Suppressor macrophage treated with lipopolysaccharide for 4 hours (primary cell): ENCODE data around the gene PCSK6.
"Not testable (repeated sequence)": the region's sequence is repeated elsewhere in the genome, so short reads cannot be mapped to it uniquely, and the experiment has no call there.

Experiments used
- DNase-seq: peaks from one replicate; pipeline ENCODE4 v3.0.0-alpha.2; 2020

PCSK6 gene

DNA sequence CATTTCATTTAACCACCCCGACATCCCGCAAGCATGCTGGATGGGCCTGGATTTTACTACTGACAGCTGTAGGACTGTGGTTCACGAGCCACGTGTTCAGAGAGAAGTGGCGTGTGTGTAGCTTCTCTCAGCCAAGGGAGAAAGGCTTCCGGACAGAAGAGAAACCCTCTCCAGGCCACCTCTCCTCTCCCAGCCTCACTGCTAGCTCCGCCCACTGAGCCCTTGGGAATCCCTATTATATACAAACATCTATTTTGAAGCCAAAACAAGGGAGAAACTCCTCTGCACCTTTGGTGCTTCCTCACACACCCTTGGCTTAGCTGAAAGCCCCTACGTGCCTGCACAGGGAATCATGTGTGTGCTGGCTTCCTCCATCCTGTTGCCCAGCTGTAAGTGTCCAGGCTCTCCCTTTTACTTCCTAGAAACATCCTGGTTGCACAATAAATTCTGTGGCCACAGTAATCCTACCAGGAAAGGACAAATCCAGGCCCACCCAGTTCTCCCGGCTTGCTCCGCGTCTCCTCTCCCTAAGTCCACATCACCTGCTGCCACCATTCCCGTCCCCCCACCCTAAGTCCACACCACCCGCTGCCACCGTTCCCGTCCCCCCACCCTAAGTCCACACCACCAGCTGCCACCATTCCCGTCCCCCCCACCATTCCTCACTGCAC lies 30.5 kb downstream of the PCSK6 start:
- DNase-seq = no peak

DNA sequence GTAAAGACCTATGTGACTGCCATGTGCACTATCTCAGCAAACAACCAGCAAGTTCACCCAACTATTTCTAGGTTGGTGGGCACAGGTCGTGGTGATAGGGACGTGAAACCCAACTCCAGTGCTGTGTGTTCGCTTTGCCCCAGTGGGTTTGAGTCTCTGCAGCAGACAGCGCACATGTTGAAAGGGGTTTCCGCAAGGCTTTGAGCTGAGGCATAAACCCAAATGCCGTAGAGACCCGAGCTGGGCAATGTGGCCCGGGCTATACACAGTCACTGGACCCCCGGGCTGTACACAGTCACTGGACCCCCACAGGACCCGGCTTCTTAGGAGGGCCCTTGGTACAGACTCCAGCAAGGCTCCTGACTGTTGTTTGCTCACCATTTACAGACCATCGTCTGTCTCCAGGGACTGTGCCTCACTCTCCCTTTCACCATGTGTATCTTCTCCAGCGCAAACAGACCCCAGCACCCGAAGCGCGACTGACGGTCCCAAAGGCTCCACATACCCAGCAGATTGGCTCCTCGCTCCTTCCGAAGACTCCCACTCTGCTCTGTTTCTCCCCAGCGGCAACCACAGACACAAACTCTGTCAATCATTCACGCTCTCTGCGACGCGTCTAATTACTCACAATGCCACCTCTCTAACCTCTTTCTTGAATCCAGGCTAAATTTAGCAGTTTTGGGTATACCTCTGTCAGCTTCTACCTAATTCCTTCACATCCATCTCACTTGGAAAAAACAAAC lies 31.2 kb downstream of the PCSK6 start:
- DNase-seq = no peak

DNA sequence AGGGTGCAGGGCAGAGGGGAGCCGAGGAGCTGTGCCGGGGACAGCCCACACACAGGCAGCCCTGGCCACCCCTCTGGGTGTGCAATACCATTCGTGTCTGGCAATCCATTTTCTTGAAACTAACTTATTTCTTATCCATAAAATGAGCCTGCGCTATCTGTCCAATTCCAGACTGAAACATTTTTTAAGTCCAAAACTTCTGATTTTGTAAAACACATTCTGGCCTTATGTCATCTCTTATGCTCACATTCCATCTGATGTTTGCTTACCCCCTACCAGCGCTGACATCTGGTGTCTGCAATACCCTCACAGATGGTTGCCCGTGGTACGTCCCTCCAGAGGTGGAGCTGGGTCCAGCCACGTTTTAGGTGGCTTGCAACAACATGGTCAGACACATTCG lies 31.8 kb downstream of the PCSK6 start:
- DNase-seq = no peak

DNA sequence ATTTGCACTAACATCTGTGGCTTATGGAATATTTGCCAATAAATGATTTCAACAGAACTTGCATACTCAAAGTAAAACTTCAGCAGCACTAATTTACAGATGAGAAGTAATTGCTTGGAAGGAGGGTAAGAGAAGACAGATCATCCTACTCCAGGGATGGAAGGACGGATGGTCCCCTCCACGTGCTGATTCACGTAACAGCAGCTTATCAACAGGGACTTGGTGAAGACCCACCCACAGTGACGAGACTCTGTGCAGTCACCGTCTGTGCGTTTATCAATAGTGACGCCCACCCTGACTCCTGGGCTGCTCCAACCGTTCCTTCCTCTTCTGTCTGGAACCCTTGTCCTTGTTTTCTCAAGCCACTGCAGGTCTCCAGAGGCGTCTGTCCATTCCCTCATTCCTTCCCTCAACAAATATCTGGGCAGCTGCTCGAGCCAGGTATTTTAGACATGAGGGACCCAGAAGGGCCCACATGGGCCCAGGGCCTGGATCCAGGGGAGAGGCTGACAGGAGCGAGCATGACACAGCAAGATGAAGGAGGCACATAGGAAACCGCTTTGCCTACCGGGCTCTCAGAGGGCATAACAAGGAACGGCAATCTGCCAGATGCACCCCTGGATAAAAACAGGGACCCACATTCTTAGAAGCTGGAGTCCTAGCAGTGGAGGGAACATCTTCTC lies 33.3 kb downstream of the PCSK6 start:
- peak; percentile 18 for DNase-seq

DNA sequence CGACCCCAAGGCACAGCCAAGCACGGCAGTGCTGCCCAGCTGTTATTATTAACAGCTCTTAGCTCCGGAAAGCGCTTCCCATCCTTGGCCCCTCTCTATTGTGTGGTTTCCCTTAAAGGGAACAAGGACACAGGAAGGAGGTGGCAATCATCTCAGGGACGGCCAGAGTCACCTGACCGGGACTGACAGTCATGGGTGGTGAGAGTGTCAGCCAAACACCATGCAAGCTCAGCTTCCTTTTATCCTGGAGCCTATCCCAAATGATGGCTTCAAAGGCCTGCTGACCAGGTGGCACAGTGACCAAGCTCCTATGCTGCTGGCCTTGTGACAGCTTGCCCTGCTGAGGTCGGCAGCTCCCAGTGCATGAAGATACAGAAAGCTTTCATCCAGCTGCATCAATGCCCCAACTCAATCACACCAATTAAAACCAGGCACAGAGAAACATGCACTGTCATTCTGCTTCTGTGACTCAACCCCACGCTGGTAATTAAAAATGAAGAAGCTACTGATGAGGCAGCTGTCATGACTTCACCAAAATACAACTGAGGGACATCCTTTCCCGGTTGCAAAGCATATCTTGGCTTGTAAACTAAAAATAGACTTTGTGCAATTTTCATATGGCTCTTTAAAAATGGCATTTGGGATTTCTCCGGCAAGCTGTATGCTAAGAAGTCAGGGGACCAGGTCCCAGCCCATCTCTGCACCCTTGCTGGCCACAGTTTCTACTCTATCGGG lies 34.0 kb downstream of the PCSK6 start:
- DNase-seq = peak; percentile 79

DNA sequence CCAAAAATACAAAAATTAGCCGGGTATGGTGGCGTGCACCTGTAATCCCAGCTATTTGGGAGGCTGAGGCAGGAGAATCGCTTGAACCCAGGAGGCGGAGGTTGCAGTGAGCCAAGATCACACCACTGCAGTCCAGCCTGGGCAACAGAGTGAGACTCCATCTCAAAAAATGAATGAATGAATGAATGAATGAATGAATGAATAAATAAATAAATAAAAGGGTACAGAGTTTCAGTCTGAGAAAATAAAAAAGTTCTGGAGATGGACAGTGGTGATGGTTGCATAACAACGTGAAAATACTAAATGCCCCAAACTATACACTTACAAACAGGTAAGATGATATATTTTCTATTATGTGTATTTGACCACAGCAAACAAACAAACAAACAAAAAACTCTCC lies 34.7 kb downstream of the PCSK6 start:
- DNase-seq = not testable (repeated sequence)

DNA sequence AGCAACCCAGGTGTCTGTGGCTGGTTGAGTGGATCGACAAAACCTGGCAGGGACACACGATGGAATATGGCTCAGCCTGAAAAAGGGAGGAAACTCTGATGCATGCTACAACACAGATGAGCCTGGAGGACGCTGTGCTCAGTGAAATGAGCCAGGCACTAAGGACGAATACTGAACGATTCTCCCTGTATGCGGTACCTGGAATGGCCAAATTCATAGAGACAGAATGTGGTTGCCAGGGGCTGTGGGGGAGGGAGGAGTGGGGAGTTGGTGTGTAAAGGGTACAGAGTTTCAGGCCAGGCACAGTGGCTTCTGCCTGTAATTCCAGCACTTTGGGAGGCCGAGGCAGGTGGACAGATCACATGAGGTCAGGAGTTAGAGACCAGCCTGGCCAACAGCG lies 35.1 kb downstream of the PCSK6 start:
- no peak for DNase-seq

DNA sequence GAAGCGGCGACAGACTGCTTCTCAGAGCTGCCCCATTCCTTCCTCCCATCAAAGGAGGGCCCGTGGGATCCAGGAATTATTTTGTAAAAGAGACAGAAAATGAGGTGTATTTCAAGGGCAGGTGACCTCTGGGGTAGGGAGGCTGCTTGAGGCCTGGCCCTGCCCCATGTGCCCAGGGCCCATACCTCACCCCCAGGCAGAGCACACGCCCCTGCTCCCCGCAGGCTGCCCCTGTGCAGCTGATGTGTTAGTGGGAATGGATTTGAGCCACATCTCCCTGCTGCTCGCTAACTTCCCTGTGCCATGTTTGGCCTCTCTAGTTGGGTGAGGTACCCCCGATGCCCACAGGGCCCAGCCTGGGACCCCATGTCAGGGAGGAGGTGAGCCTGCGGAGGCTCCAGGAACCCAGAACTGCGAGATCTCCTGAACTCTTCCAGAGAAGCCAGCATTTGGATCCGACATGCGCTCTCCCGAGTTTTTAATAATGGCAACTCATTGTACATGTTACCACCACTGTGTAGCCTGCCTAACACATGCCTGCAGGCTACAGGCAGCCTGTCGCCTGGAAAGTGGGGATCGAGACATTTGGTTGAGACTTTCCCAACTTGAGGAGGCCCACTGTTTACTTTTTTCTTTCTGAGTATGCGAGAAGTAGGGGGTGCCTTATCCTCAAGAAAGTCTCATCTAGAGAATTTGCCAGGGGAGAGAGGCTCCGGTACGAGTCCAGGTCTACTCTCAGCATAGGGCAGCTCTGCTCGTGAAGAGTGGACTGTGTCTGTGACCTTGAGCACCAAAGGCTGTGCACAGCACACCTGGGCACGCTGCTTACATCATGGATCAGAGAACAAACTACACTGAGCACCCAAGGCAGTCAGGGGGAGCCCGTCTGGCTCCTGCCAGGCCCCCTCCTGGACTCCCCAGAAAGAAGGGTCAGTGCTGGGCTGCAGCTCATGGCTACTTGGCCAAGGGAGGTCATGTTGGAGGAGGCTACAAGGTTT lies 36.1 kb downstream of the PCSK6 start:
- DNase-seq = no peak

DNA sequence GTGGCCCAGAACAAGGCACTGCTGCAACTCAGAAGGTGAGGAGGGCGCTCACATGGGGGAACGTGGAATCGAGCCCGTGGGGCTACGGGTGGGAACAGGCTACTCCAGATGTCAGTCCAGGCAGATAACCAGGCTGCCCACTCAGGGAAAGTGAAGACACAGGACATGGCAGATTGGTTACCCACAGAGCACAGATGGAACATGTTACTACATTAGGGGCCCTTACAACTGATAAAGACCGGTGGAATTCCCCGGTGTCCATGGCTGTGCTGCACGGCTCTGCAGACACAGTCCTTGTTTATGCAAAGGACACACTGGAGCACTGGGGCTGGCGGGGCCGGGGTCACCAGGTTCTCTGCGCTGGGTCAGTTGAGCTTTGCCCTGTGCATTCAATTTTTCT lies 36.9 kb downstream of the PCSK6 start:
- no peak for DNase-seq

DNA sequence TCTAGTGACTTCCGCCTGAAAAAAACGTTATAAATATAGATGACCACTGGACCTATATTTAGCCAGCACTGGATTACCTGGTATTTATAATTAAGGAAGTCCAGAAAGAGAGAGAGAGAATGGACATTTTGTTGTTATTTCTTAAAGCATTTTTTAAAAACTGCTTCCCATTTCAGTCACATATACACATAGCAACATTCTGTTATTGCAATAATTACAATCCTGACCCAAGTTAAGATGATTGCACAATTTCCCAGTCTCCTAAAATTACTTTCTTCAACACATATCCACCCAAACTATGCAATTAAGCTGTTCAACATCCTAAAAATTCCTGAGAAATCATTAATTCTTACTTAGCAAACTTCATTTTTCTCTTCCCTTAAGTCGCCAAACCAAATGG lies 37.7 kb downstream of the PCSK6 start:
- peak; percentile 23 for DNase-seq

DNA sequence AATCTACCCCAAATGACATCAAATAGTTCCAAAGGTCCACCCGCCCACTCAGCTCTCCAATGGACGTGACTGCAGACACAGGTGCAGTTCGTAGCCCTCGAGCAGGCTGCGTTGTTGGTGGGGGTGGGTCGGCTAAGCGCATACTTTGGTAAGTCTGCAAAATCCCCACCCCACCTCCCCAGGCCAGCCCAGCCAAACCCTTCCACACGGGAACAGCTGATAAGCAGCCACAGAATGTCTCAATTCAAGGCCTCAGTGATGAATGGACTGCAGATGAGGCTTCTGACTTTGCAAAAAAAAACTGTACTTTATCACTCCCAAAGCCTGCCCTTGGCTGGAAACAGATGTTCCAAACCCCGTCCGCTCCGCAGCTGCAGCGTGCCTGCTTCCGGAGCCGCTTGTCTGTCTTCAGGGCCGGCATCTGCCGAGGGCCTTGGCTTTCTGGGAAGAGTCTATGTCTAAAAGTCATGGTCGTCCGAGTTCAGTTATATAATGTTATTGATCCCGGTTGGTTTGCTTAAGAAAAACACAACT lies 38.2 kb downstream of the PCSK6 start:
- DNase-seq = peak; percentile 13

DNA sequence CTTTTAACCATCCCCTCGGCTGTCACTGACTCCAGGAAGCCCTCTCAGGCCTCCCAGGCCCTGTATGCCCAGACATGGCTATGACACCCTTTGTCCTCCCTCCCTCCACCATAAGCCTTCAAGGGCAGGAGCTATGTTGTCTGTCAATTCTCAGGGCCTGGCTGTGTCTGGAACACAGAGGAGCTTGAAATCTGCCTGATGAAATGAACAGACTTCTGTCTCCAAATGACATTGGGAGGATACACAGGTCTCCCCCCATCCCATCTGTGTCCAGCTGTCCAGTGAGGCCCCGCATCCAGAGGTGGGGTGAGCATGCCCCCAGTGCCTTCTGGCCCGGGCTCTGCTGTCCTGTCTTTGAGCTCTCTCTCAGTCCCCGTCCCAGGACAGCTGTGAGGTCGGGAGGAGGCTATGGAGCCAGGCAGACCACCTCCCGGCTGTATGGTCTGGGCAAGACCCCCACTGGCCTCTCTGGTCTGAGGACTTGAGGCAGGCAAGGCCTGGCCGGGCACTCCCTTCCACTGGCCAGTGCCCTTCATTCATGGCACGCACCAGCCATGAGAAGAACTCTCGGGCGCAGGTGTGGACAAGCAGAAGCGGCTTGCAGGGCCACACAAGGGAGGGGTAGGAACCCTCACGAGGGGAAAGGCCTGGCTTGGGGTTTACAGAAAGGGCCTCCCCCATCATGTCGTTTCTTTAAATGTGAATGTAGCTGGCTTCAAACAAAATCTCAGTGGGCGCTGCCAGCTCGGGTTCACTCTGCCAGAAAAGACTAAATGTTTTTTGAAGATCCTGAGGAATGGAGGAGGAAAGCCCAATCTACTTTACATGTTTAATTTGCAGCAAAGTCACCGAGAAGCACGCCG lies 38.9 kb downstream of the PCSK6 start:
- no peak for DNase-seq

DNA sequence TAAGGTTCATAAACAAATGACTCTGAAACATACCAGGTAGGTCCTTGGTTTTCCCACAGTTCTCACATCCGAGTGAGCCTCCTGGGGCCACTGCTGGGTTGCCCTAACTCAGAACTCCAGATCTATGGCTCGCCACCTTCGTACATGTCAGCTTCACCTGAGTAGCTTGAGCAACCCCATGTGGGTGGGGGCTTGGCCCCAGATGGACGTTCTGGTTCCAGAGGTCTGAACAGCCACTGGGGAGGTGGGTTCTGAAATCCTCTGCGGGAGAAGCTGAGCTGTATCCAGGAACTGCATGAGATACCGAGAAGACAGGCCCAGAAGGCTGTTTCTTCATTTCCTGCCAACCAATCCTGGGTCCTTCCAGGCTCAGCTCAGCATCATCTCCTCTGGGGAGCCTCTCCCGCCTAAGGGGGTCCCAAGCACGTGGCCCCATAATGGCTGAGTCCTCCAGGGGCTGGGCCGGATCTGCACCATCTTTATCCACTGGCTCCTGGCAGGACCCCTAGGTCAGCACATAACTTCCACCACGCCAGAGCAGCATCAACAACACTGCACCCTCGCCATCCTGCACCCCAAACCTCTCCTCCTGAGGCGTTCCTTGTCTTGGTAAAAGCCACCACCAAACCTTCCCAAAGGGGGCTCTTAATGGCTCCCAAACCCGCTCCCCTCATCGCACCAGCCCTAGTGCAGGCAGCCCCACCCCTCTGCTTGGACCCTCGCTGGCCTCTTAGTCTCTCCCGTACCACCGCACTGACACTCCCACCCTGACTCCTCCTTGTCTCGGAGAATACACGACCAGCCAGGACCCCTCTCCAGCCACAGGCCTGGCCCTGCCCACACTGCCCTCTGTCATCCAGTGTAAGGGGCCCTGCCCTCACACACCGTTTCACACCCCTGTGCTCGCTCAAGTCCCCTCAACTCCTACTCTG lies 39.8 kb downstream of the PCSK6 start:
- DNase-seq = no peak

DNA sequence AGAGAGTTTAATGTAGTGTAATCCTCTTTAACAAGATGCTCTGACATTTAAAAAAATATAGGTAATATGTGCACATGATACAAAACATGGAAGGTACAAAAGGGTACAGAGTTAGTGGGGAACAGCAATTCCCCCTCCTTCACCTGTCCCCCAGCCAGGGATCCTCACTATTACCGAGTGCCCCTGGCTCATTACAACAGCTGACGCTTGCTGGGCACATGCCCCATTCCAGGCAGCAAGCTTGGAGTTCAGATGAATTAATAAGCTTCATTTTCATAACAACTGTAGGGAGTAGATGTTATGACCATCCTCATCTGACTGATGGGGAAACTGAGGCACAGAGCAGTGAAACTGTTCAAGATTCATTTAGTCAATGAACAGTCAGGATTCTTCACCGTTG lies 41.2 kb downstream of the PCSK6 start:
- no peak for DNase-seq

DNA sequence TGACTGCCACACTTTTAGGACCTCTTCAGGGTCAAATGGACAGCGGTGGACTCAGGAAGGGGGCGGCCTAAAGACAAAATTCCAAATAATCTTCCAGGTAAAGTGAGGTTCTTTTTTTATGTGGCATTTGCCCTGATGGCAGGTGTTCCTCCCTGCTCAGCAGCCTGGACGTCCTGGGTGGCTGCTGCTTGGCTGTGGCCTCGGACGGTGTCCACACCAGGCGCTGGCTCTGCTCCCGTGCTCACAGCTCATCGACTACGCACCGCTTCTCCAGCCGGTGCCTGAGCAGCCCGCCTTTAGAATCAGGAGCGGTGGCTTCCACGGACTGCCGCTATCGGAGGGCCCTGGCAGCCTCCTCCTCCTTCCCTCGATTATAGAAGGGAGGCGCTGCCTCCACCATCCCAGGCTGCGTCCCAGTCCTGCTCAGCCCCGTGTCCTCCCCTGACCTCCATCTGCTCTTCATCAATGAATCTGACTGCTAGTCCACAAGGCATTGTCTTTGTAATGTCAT lies 41.9 kb downstream of the PCSK6 start:
- DNase-seq = no peak

DNA sequence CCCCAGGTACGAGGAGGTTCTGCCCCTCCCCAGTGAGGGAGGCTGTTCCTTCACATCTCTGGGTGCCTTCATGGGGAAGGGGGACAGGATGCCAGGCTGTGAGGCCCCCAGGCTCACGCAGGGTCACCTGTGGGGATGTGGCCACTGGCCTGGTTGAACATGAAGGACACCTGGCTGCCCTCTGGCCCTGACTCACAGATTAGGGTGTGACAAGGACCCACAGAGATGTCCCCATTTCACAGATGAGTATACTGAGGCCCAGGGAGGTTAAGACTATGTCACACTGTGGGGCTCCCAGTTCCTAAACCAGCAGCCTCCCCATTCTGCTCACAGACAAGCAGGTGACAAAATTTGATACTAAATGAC lies 42.4 kb downstream of the PCSK6 start:
- no peak for DNase-seq

DNA sequence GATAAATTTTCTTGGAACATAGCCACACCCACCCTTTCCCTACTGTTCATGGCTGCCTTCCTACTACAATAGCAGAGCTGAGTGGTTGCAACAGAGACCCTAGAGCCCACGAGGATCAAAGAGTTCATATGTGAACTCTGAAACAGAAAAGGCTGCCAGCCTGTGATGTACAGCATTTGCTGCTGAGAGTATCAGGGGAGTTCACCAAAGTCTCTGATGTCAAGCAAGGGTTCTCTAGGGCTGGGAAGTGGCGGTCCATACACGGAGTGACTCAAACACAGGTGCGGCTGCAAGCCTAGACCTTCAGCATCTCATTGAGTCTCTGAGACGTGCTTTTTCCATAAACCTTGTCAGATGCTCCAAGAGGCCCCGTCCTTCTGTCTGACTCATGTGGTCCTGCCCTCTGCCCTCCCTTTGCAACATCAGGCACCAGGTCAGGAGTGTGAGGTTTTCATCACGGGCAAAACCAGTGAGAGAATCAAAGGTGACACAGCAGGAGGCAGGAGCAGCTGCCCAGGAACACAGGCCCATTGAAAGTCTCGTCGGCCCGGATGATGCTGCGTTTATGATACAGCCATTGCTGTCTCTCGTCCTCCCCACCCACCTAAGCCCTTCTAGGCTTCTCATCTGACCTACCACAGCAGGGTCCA lies 42.9 kb downstream of the PCSK6 start:
- DNase-seq = peak; percentile 28

DNA sequence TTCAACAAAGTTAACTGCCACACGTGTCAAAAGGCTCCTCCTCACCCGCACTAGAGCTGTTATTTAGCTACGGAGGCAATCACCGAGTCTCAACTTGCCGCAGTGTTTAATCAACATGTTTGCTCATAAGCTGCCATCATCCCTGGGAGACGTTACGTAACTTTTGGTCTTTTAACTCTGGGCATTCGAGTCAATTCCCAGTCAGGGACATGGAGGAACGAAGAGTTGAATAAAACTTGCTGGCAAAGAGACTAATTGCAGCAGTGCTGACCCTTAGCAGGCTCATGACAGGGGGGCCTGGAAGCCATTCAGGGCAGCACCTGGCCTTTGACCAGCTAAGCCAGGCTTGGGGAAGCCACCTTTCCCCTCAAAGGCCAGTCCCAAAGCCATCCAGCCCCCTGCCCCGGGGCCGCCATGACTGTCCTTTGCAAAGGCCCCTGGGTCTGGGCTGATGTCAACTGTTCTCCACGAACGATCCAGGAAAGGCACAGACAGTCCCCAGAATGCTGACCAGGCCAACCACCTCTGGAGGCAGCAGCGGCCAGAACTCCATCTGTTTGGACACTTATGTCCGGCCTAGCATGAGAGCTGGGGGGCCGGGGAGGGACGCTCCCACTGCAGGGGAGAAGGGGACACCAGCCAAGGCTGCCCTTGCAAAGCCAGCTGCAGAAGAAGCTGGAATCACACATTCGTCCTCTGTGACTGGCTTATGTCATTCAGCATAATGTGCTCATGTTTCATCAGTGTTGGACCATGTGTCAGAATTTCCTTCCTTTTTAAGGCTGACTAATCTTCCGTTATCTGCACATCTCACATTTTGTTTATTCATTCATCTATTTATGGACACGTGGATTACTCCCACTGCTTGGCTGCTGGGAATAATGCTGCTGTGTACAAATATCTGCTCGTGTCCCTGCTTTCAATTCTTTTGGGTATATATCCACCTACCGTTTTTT lies 43.7 kb downstream of the PCSK6 start:
- peak; percentile 86 for DNase-seq
